HepG2 (cell line): ENCODE measurements around the gene ITGB3.

Experiments used
- CEBPB ChIP-seq: IDR thresholded peaks from 2 replicates; pipeline ENCODE4 v1.6.1; 2011; ENCODE audit warnings: low read depth, low read length, improper control_type of control experiment, borderline replicate concordance
- CTCF ChIP-seq: sonication (generic); formaldehyde crosslinking; IDR thresholded peaks from 2 replicates; pipeline ENCODE4 v1.5.0; 2020; ENCODE audit warnings: mild to moderate bottlenecking, missing genetic modification reagents, moderate library complexity
- EHMT2 ChIP-seq: fragments of 200-600 bp; sonication (generic); IDR thresholded peaks from 2 replicates; pipeline ENCODE4 v1.7.0; 2017; ENCODE audit warnings: antibody characterized with exemption, low read depth, low read length, borderline replicate concordance
- MAFK ChIP-seq, 2 experiments: IDR thresholded peaks in 1 of 2; conservative IDR thresholded peaks in 1 of 2; 2 replicates each; pipeline ENCODE4 v1.6.1; 2011; ENCODE audit warnings: improper control_type of control experiment in 2 of 2, low read length in 2 of 2
- MYNN ChIP-seq: sonication (generic); formaldehyde crosslinking; IDR thresholded peaks from 2 replicates; pipeline ENCODE4 v1.4.0; 2020; ENCODE audit warnings: mild to moderate bottlenecking, low read depth, missing genetic modification reagents
- POLR2AphosphoS2 ChIP-seq: IDR thresholded peaks from 2 replicates; pipeline ENCODE4 v1.6.1; 2011; ENCODE audit warnings: low read depth, low read length, improper control_type of control experiment
- ZNF264 ChIP-seq: sonication (generic); formaldehyde crosslinking; IDR thresholded peaks from 2 replicates; pipeline ENCODE4 v1.4.0; 2020; ENCODE audit warnings: missing genetic modification reagents
- ZNF331 ChIP-seq: sonication (generic); formaldehyde crosslinking; IDR thresholded peaks from 2 replicates; pipeline ENCODE4 v1.4.0; 2020; ENCODE audit warnings: missing genetic modification reagents

- TF ChIP-seq MYNN (CRISPR knock-in tag) (no peak), EHMT2 (no peak), ZNF264 (CRISPR knock-in tag) (no peak), CTCF (CRISPR knock-in tag) (no peak), CEBPB (no peak), ZNF331 (CRISPR knock-in tag) (no peak), MAFK (conservative IDR thresholded peaks at IDR 0.05 in 1 of 2, IDR thresholded peaks at IDR 0.05 in 1 of 2; ENCODE audit: low read length in 2 of 2) (no peak), POLR2AphosphoS2 (no peak)
Measured at GRCh38 chr17:47332287-47332686, 78.7 kb downstream of the ITGB3 start.
